Right lobe of liver (tissue), 6 donors: Measurements from ENCODE around the gene GTPBP1. TPM values are rescaled to one million over a fixed set of nuclear protein-coding genes. Genes with fewer than 3 reads are reported as not detected.

Experiments
- ATAC-seq, 4 donors: fragments of 200-7000 bp; cut with Tn5 transposase; one replicate each; pipeline ENCODE4 v1.9.1; 2020; ENCODE audit warnings: mild to moderate bottlenecking in 4 of 4, moderate library complexity in 4 of 4
- DNase-seq, 3 donors: peaks; one replicate each; pipeline ENCODE4 v3.0.0-alpha.2; 2020
- H3K27ac ChIP-seq, 3 donors: fragments of 200-600 bp; one replicate each; pipeline ENCODE4 v1.8.0; 2022
- H3K27me3 ChIP-seq, 2 donors: fragments of 200-600 bp; one replicate each; pipeline ENCODE4 v1.8.0; 2022
- H3K36me3 ChIP-seq, 4 donors: fragments of 200-600 bp; sonication (generic) in 1 of 4; one replicate each; pipeline versions ENCODE4 v1.5.1 to v1.8.0; 2017 to 2022; ENCODE audit warnings: control low read depth in 1 of 4
- H3K4me1 ChIP-seq, 4 donors: fragments of 200-600 bp; sonication (generic) in 1 of 4; one replicate each; pipeline versions ENCODE4 v1.5.1 to v1.8.0; 2017 to 2022; ENCODE audit warnings: control low read depth in 1 of 4
- H3K4me3 ChIP-seq, 3 donors: fragments of 200-600 bp; one replicate each; pipeline ENCODE4 v1.8.0; 2022
- H3K9me3 ChIP-seq, 4 donors: fragments of 200-600 bp; sonication (generic) in 1 of 4; one replicate each; pipeline versions ENCODE4 v1.5.1 to v1.8.0; 2017 to 2022; ENCODE audit warnings: control low read depth in 1 of 4
- CTCF ChIP-seq, 4 donors: fragments of 200-600 bp in 3 of 4; fragments of 450-650 bp in 1 of 4; IDR thresholded peaks; one replicate each; pipeline versions ENCODE4 v1.5.1 to v1.8.0; 2016 to 2022; ENCODE audit warnings: antibody characterized with exemption in 4 of 4, mild to moderate bottlenecking in 2 of 4
- POLR2A ChIP-seq: fragments of 450-650 bp; IDR thresholded peaks from one replicate; pipeline ENCODE4 v1.6.1; 2017; ENCODE audit warnings: antibody characterized with exemption, mild to moderate bottlenecking
- WGBS: methylation state at CpG from one replicate; pipeline ENCODE4 v1.1.6; 2018; ENCODE audit warnings: low coverage, low lambda C conversion rate; ENCODE audit not compliant: insufficient coverage; ENCODE audit errors: missing lambda C conversion rate; 5-methylcytosine and 5-hydroxymethylcytosine counted together
- intact Hi-C, 2 donors: fragments of 100-400 bp; cut with DNase I; formaldehyde crosslinking; loops; one replicate each; pipeline versions ENCODE4 v1.11.2 to v1.14.1; 2022
- total RNA-seq, 6 experiments: library from RNA; depleted of rRNA in 2 of 6; stranded (reverse); fragments of >200 nt in 2 of 6; fragmentation: NEBNext Ultra II Directional in 3 of 6; extraction: Animal tissue kit (Norgen Biotek cat#: 25700) in 3 of 6; gene quantifications; one replicate each; pipeline versions ENCODE4 v1.1.0 to v1.2.4, GENCODE V29; 2016 to 2023
- donor health status: DM: no; HTN: yes; CAD: no.
- donor health status: DM: no; HTN: no; CAD: no.
- donor health status: DM: no; HTN: no; CAD: no.
- donor health status: DM: no; HTN: yes; CAD: no.
- donor health status: DM: no; HTN: yes; CAD: no.

GTPBP1 gene
- total RNA-seq, 6 experiments from 2014 or later = 13.4 to 21.6 (median 16.7) TPM

- Histone ChIP-seq H3K36me3 (peaks cover 0 to 75% (median 42%) of the 10 kb centered on the region in 4 donors), H3K27ac (peak overlapping the region in 1 of 3 donors; percentile 100), H3K4me1 (peaks cover 0 to 59% (median 9%) of the 10 kb centered on the region in 4 donors), H3K9me3 (no peaks in the 10 kb centered on the region), H3K27me3 (no peaks in the 10 kb centered on the region), H3K4me3 (no peak overlapping the region)
- WGBS = 80% methylated on average over 1 of the region's 14 CpGs
- intact Hi-C loops = no loop called here
- no peak for ATAC-seq
- DNase-seq = no peak
- TF ChIP-seq CTCF (IDR thresholded peaks at IDR 0.05) = no peak
These were observed 44.4 kb downstream of the GTPBP1 start for GRCh38 chr22:38750104-38750503.

GRCh38 chr22:38750638-38751037 is 44.9 kb downstream of the GTPBP1 start:
- DNase-seq (no peak), ATAC-seq (no peak)
- no CpG with 5 or more reads among the region's 17 CpGs for WGBS
- Histone ChIP-seq H3K4me3 (no peak overlapping the region), H3K27ac (peak overlapping the region in 1 of 3 donors; percentile 100), H3K9me3 (no peaks in the 10 kb centered on the region), H3K4me1 (peaks cover 0 to 53% (median 9%) of the 10 kb centered on the region in 4 donors), H3K27me3 (no peaks in the 10 kb centered on the region), H3K36me3 (peaks cover 0 to 70% (median 40%) of the 10 kb centered on the region in 4 donors)
- TF ChIP-seq CTCF (IDR thresholded peaks at IDR 0.05) = no peak
- no peak for TF ChIP-seq POLR2A
- intact Hi-C loops = no loop called here

GRCh38 chr22:38751066-38751421 is 45.3 kb downstream of the GTPBP1 start:
- H3K36me3 ChIP-seq = peaks cover 0 to 66% (median 38%) of the 10 kb centered on the region in 4 donors
- WGBS = no CpG with 5 or more reads among the region's 12 CpGs
- intact Hi-C loops = no loop called here
- no peak overlapping the region for H3K4me3 ChIP-seq
- peaks cover 0 to 49% (median 9%) of the 10 kb centered on the region in 4 donors for H3K4me1 ChIP-seq
- no peaks in the 10 kb centered on the region for H3K27me3 ChIP-seq
- H3K9me3 ChIP-seq = no peaks in the 10 kb centered on the region
- ATAC-seq (no peak), DNase-seq (no peak)
- H3K27ac ChIP-seq = peak overlapping the region in 1 of 3 donors; percentile 100
- TF ChIP-seq POLR2A = no peak

GRCh38 chr22:38751422-38752346 is 45.9 kb downstream of the GTPBP1 start:
- no peaks in the 10 kb centered on the region for H3K9me3 ChIP-seq
- intact Hi-C loops = no loop called here
- no peak for TF ChIP-seq POLR2A
- TF ChIP-seq CTCF (IDR thresholded peaks at IDR 0.05) = no peak
- no peaks in the 10 kb centered on the region for H3K27me3 ChIP-seq
- H3K27ac ChIP-seq = peak overlapping the region; percentile 11 to 100 (median 99)
- WGBS = 61% methylated on average over 8 of the region's 24 CpGs
- peak in 1 of 3 donors; percentile 72 for DNase-seq
- H3K36me3 ChIP-seq = peaks cover 0 to 60% (median 36%) of the 10 kb centered on the region in 4 donors
- no peak for ATAC-seq
- no peak overlapping the region for H3K4me3 ChIP-seq
- H3K4me1 ChIP-seq = peaks cover 0 to 47% (median 10%) of the 10 kb centered on the region in 4 donors
